Neural progenitor cell (in vitro differentiated cells): ENCODE data around the gene DTNB.
"Not testable (repeated sequence)": the region's sequence is repeated elsewhere in the genome, so short reads cannot be mapped to it uniquely, and the experiment has no call there.

Experiments used
- EZH2 ChIP-seq: fragments of 200-600 bp; sonication (generic); IDR thresholded peaks from 2 replicates; pipeline ENCODE4 v1.6.1; 2017; ENCODE audit warnings: antibody characterized with exemption, mild to moderate bottlenecking, moderate library complexity
- EZH2phosphoT487 ChIP-seq: fragments of 200-600 bp; sonication (generic); IDR thresholded peaks from 2 replicates; pipeline ENCODE4 v1.6.1; 2017; ENCODE audit warnings: antibody characterized with exemption
- TF ChIP-seq, protein P1 (sequence below): fragments of 200-600 bp; sonication (generic); IDR thresholded peaks from 2 replicates; pipeline ENCODE4 v1.5.1; 2017; ENCODE audit warnings: antibody characterized with exemption, mild to moderate bottlenecking

DNA sequence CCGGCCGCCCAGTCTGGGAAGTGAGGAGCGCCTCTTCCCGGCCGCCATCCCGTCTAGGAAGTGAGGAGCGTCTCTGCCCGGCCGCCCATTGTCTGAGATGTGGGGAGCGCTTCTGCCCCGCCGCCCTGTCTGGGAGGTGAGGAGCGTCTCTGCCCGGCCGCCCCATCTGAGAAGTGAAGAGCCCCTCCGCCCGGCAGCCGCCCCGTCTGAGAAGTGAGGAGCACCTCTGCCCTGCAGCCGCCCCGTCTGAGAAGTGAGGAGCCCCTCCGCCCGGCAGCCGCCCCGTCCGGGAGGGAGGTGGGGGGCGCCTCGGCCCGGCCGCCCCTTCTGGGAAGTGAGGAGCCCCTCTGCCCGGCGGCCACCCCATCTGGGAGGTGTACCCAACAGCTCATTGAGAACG, 32.2 kb upstream of the DTNB start:
- TF ChIP-seq, protein P1, sequence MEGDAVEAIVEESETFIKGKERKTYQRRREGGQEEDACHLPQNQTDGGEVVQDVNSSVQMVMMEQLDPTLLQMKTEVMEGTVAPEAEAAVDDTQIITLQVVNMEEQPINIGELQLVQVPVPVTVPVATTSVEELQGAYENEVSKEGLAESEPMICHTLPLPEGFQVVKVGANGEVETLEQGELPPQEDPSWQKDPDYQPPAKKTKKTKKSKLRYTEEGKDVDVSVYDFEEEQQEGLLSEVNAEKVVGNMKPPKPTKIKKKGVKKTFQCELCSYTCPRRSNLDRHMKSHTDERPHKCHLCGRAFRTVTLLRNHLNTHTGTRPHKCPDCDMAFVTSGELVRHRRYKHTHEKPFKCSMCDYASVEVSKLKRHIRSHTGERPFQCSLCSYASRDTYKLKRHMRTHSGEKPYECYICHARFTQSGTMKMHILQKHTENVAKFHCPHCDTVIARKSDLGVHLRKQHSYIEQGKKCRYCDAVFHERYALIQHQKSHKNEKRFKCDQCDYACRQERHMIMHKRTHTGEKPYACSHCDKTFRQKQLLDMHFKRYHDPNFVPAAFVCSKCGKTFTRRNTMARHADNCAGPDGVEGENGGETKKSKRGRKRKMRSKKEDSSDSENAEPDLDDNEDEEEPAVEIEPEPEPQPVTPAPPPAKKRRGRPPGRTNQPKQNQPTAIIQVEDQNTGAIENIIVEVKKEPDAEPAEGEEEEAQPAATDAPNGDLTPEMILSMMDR = not testable (repeated sequence)
- TF ChIP-seq EZH2phosphoT487, EZH2: not testable (repeated sequence)
